HG02938 (cell line): Measurements from ENCODE around the gene SNRPD3.
"Not testable (repeated sequence)": the region's sequence is repeated elsewhere in the genome, so short reads cannot be mapped to it uniquely, and the experiment has no call there.

Source experiments
- ATAC-seq: cut with Tn5 transposase; IDR thresholded peaks from one replicate; pipeline ENCODE4 v1.9.1; 2021; ENCODE audit warnings: mild to moderate bottlenecking, moderate library complexity; ENCODE audit not compliant: unreplicated experiment

SNRPD3 gene

GRCh38 chr22:24590596-24591173, 34.9 kb downstream of the SNRPD3 start:
- ATAC-seq: no peak

GRCh38 chr22:24591286-24591830, 35.6 kb downstream of the SNRPD3 start:
- ATAC-seq: no peak

GRCh38 chr22:24592058-24592850, 36.5 kb downstream of the SNRPD3 start:
- ATAC-seq: no peak

- no peak for ATAC-seq
These were observed 37.2 kb downstream of the SNRPD3 start, which contains the start of gene LRRC75B for GRCh38 chr22:24592851-24593558. Gene LRRC75B (minus strand): TSS chr22:24593073. CDS start chr22:24593039, 34 bp downstream.

GRCh38 chr22:24593559-24593835, 37.7 kb downstream of the SNRPD3 start:
- ATAC-seq: not testable (repeated sequence)

- ATAC-seq: no peak
These were observed 38.2 kb downstream of the SNRPD3 start for GRCh38 chr22:24593836-24594568.

GRCh38 chr22:24594569-24595120, 38.8 kb downstream of the SNRPD3 start:
- no peak for ATAC-seq

- no peak for ATAC-seq
These were observed 39.4 kb downstream of the SNRPD3 start for GRCh38 chr22:24595228-24595627.

GRCh38 chr22:24595863-24596262, 40.1 kb downstream of the SNRPD3 start:
- no peak for ATAC-seq

GRCh38 chr22:24597076-24597475, 41.3 kb downstream of the SNRPD3 start:
- ATAC-seq: not testable (repeated sequence)

- no peak for ATAC-seq
These were observed 43.7 kb downstream of the SNRPD3 start for GRCh38 chr22:24599514-24599913.

- not testable (repeated sequence) for ATAC-seq
These were observed 44.3 kb downstream of the SNRPD3 start for GRCh38 chr22:24599958-24600715.

- no peak for ATAC-seq
These were observed 45.7 kb downstream of the SNRPD3 start for GRCh38 chr22:24601217-24602104.

- ATAC-seq: not testable (repeated sequence)
These were observed 46.4 kb downstream of the SNRPD3 start for GRCh38 chr22:24602105-24602749.

GRCh38 chr22:24602847-24603769, 47.3 kb downstream of the SNRPD3 start, which contains the start of gene GGT1:
Gene GGT1 (plus strand): TSS chr22:24603193. CDS start chr22:24611082, 7,889 bp downstream.
- ATAC-seq: not testable (repeated sequence)

GRCh38 chr22:24603770-24604629, 48.2 kb downstream of the SNRPD3 start:
- not testable (repeated sequence) for ATAC-seq
